Activated naive CD4-positive, alpha-beta T cell treated with anti-CD3 and anti-CD28 coated beads, Interleukin-2, amount 50 U/mL, for 72 hours (primary cell): ENCODE measurements around the gene ABCC8. TPM values are rescaled to one million over a fixed set of nuclear protein-coding genes. Genes with fewer than 3 reads are reported as not detected.

Source experiments
- ATAC-seq, 2 donors: fragments of 150-1000 bp; cut with Tn5 transposase; 2 replicates each; pipeline ENCODE4 v1.10.0; 2021; ENCODE audit warnings: mild to moderate bottlenecking in 2 of 2, moderate library complexity in 2 of 2
- DNase-seq, 2 donors: peaks; one replicate each; pipeline ENCODE4 v3.0.0; 2021 to 2022; ENCODE audit warnings: low spot score in 2 of 2
- H3K27ac Mint-ChIP-seq, 2 donors: one replicate each; pipeline ENCODE4 v1.8.0; 2022; ENCODE audit warnings: mild to moderate bottlenecking in 2 of 2, mixed read lengths in 2 of 2
- H3K36me3 Mint-ChIP-seq, 2 donors: one replicate each; pipeline ENCODE4 v1.8.0; 2022; ENCODE audit warnings: mixed read lengths in 2 of 2
- H3K9me3 Mint-ChIP-seq, 2 donors: one replicate each; pipeline ENCODE4 v1.8.0; 2022; ENCODE audit warnings: mixed read lengths in 2 of 2
- total RNA-seq, 2 donors: library from RNA; stranded (reverse); gene quantifications; one replicate each; pipeline ENCODE4 v1.2.3, GENCODE V29; 2022

The ABCC8 gene
- total RNA-seq, 2 donors from 2014 or later, result not detected

- peaks cover 3 to 5% of the 10 kb centered on the region in 2 donors for H3K9me3 Mint-ChIP-seq
- peaks cover 0 to 7% of the 10 kb centered on the region in 2 donors for H3K36me3 Mint-ChIP-seq
- ATAC-seq (no peak), DNase-seq (no peak)
- H3K27ac Mint-ChIP-seq, result no peak overlapping the region
Measured at GRCh38 chr11:17483505-17483904, 6.9 kb upstream of the ABCC8 start.

GRCh38 chr11:17481905-17482304, 5.3 kb upstream of the ABCC8 start:
- DNase-seq (no peak), ATAC-seq (no peak)
- Mint-ChIP-seq H3K27ac (no peak overlapping the region), H3K36me3 (peaks cover 0 to 7% of the 10 kb centered on the region in 2 donors), H3K9me3 (peaks cover 3 to 5% of the 10 kb centered on the region in 2 donors)

- ATAC-seq, result no peak
- no peak for DNase-seq
- no peak overlapping the region for H3K27ac Mint-ChIP-seq
- peaks cover 3 to 5% of the 10 kb centered on the region in 2 donors for H3K9me3 Mint-ChIP-seq
- H3K36me3 Mint-ChIP-seq, result peaks cover 0 to 7% of the 10 kb centered on the region in 2 donors
Measured at GRCh38 chr11:17479284-17480214, 2.9 kb upstream of the ABCC8 start.

GRCh38 chr11:17478070-17478469, 1.4 kb upstream of the ABCC8 start:
- DNase-seq (no peak), ATAC-seq (no peak)
- Mint-ChIP-seq H3K27ac (no peak overlapping the region), H3K9me3 (no peaks in the 10 kb centered on the region), H3K36me3 (no peaks in the 10 kb centered on the region)

GRCh38 chr11:17477361-17477760, 716 bp upstream of the ABCC8 start:
- ATAC-seq, result no peak
- H3K27ac Mint-ChIP-seq, result no peak overlapping the region
- DNase-seq, result no peak
- H3K9me3 Mint-ChIP-seq, result no peaks in the 10 kb centered on the region
- no peaks in the 10 kb centered on the region for H3K36me3 Mint-ChIP-seq

GRCh38 chr11:17477084-17477333, 364 bp upstream of the ABCC8 start:
- Mint-ChIP-seq H3K36me3 (no peaks in the 10 kb centered on the region), H3K27ac (no peak overlapping the region), H3K9me3 (no peaks in the 10 kb centered on the region)
- DNase-seq, result no peak
- ATAC-seq, result no peak

GRCh38 chr11:17475666-17476316, 854 bp downstream of the ABCC8 start:
- DNase-seq (no peak), ATAC-seq (no peak)
- no peak overlapping the region for H3K27ac Mint-ChIP-seq
- no peaks in the 10 kb centered on the region for H3K9me3 Mint-ChIP-seq
- no peaks in the 10 kb centered on the region for H3K36me3 Mint-ChIP-seq

- no peaks in the 10 kb centered on the region for H3K9me3 Mint-ChIP-seq
- DNase-seq, result no peak
- no peaks in the 10 kb centered on the region for H3K36me3 Mint-ChIP-seq
- H3K27ac Mint-ChIP-seq, result no peak overlapping the region
- ATAC-seq, result no peak
Measured at GRCh38 chr11:17473071-17473744, 3.4 kb downstream of the ABCC8 start.

GRCh38 chr11:17472467-17472866, 4.2 kb downstream of the ABCC8 start:
- no peaks in the 10 kb centered on the region for H3K9me3 Mint-ChIP-seq
- H3K36me3 Mint-ChIP-seq, result no peaks in the 10 kb centered on the region
- ATAC-seq, result no peak
- no peak for DNase-seq
- H3K27ac Mint-ChIP-seq, result no peak overlapping the region

- ATAC-seq (no peak), DNase-seq (no peak)
- Mint-ChIP-seq H3K27ac (no peak overlapping the region), H3K9me3 (no peaks in the 10 kb centered on the region), H3K36me3 (no peaks in the 10 kb centered on the region)
Measured at GRCh38 chr11:17471501-17471900, 5.1 kb downstream of the ABCC8 start.

GRCh38 chr11:17469998-17470397, 6.6 kb downstream of the ABCC8 start:
- Mint-ChIP-seq H3K36me3 (no peaks in the 10 kb centered on the region), H3K27ac (no peak overlapping the region), H3K9me3 (no peaks in the 10 kb centered on the region)
- ATAC-seq, result no peak
- no peak for DNase-seq

GRCh38 chr11:17468122-17468521, 8.5 kb downstream of the ABCC8 start:
- H3K27ac Mint-ChIP-seq, result no peak overlapping the region
- DNase-seq (no peak), ATAC-seq (no peak)
- no peaks in the 10 kb centered on the region for H3K36me3 Mint-ChIP-seq
- no peaks in the 10 kb centered on the region for H3K9me3 Mint-ChIP-seq

- Mint-ChIP-seq H3K36me3 (no peaks in the 10 kb centered on the region), H3K27ac (no peak overlapping the region), H3K9me3 (no peaks in the 10 kb centered on the region)
- ATAC-seq (no peak), DNase-seq (no peak)
Measured at GRCh38 chr11:17463546-17464174, 13.0 kb downstream of the ABCC8 start.

- Mint-ChIP-seq H3K27ac (no peak overlapping the region), H3K9me3 (no peaks in the 10 kb centered on the region), H3K36me3 (no peaks in the 10 kb centered on the region)
- no peak for DNase-seq
- no peak for ATAC-seq
Measured at GRCh38 chr11:17462940-17463339, 13.7 kb downstream of the ABCC8 start.

- Mint-ChIP-seq H3K36me3 (no peaks in the 10 kb centered on the region), H3K9me3 (no peaks in the 10 kb centered on the region), H3K27ac (no peak overlapping the region)
- no peak for ATAC-seq
- no peak for DNase-seq
Measured at GRCh38 chr11:17460406-17460805, 16.2 kb downstream of the ABCC8 start.

- H3K36me3 Mint-ChIP-seq, result no peaks in the 10 kb centered on the region
- ATAC-seq (no peak), DNase-seq (no peak)
- H3K27ac Mint-ChIP-seq, result no peak overlapping the region
- no peaks in the 10 kb centered on the region for H3K9me3 Mint-ChIP-seq
Measured at GRCh38 chr11:17459236-17459896, 17.3 kb downstream of the ABCC8 start.

- Mint-ChIP-seq H3K27ac (no peak overlapping the region), H3K9me3 (no peaks in the 10 kb centered on the region), H3K36me3 (no peaks in the 10 kb centered on the region)
- no peak for ATAC-seq
- no peak for DNase-seq
Measured at GRCh38 chr11:17458268-17458667, 18.4 kb downstream of the ABCC8 start.
